BE2C (cell line): ENCODE measurements around the gene PLA2R1.
A peak's percentile ranks its signal among the peaks of the same experiment; 100 is the strongest.

Experiments
- DNase-seq: peaks from one replicate; pipeline ENCODE4 v3.0.0-alpha.2; 2020
- H3K27me3 ChIP-seq: fragments of 250-450 bp; sonication (Bioruptor Pico); 2 replicates; pipeline ENCODE4 v1.5.1; 2020; ENCODE audit warnings: mild to moderate bottlenecking
- H3K36me3 ChIP-seq: fragments of 250-450 bp; sonication (Bioruptor Pico); 2 replicates; pipeline ENCODE4 v1.5.1; 2020; ENCODE audit warnings: mild to moderate bottlenecking
- H3K4me1 ChIP-seq: fragments of 250-450 bp; sonication (Bioruptor Pico); 2 replicates; pipeline ENCODE4 v1.5.1; 2020
- H3K4me3 ChIP-seq: 2 replicates; pipeline ENCODE4 v1.5.1; 2011; ENCODE audit warnings: low read depth, low read length
- H3K9me3 ChIP-seq: fragments of 250-450 bp; sonication (Bioruptor Pico); 2 replicates; pipeline ENCODE4 v1.5.1; 2020
- TF ChIP-seq, protein P1 (sequence below): IDR thresholded peaks from 2 replicates; pipeline ENCODE4 v1.5.1; 2012; ENCODE audit warnings: mild to moderate bottlenecking, low read depth, low read length

The PLA2R1 gene

DNA sequence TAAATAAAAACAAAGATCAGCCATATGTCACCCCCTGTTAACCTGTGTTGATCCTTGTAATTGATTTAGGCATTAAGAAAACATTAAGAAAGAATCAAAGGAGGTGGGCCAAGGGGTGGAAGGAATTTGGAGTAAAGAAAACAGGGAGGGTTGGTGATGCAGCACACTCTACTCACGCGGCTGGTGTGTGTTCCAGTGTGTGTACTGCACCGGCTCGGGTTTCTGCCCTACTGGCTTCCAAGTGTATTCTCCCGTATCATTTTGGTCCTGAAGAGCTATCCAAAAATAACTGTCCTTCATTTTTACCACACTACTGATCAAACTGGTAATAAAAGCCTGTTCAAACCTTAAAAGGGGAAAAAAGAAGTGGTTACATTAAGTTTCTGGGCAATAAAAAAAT is 56.9 kb downstream of the PLA2R1 start:
- H3K27me3 ChIP-seq = peaks cover 3% of the 10 kb centered on the region
- no peaks in the 10 kb centered on the region for H3K9me3 ChIP-seq
- H3K4me1 ChIP-seq = no peaks in the 10 kb centered on the region
- no peak for DNase-seq
- H3K36me3 ChIP-seq = no peaks in the 10 kb centered on the region
- no peak overlapping the region for H3K4me3 ChIP-seq
- TF ChIP-seq, protein P1, sequence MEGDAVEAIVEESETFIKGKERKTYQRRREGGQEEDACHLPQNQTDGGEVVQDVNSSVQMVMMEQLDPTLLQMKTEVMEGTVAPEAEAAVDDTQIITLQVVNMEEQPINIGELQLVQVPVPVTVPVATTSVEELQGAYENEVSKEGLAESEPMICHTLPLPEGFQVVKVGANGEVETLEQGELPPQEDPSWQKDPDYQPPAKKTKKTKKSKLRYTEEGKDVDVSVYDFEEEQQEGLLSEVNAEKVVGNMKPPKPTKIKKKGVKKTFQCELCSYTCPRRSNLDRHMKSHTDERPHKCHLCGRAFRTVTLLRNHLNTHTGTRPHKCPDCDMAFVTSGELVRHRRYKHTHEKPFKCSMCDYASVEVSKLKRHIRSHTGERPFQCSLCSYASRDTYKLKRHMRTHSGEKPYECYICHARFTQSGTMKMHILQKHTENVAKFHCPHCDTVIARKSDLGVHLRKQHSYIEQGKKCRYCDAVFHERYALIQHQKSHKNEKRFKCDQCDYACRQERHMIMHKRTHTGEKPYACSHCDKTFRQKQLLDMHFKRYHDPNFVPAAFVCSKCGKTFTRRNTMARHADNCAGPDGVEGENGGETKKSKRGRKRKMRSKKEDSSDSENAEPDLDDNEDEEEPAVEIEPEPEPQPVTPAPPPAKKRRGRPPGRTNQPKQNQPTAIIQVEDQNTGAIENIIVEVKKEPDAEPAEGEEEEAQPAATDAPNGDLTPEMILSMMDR = no peak

DNA sequence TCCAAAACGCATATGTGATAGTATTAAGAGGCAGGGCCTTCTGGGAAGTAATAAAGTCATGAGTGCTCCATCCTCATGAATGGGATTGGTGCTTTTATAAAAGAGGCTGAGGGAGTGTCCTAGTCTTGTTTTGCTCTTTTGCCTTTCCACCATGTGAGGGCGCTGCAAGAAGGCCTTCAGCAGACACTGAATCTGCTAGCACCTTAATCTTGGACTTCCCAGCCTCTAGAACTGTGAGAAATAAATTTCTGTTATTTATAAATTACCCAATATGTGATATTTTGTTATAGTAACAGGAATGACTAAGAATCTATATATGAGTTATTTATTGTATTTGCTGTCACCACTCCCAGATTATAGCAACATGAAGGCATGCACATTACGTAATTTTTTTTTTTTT is 63.5 kb downstream of the PLA2R1 start:
- Histone ChIP-seq H3K9me3 (no peaks in the 10 kb centered on the region), H3K4me1 (no peaks in the 10 kb centered on the region), H3K27me3 (no peaks in the 10 kb centered on the region), H3K36me3 (no peaks in the 10 kb centered on the region), H3K4me3 (no peak overlapping the region)
- DNase-seq = no peak
- TF ChIP-seq, protein P1 = peak; percentile 23

DNA sequence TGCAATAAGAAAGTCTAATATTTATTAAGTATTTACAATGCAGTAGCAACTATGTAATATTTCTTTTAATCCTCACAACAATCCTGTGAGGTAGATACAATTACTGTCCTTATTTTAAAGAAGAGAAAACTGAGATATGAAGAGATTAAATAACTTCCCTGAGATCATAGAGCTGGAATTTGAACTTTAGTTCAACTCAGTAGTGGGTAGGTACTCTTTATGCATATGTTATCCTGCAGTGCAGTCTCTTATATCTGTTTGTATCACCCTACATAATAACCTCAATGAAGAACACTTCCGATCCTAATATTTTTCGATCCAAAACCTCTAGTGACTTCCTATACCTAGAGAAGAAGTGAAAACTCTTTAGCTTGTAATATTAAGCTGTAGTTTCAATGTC is 64.2 kb downstream of the PLA2R1 start:
- H3K9me3 ChIP-seq = no peaks in the 10 kb centered on the region
- no peak for DNase-seq
- no peaks in the 10 kb centered on the region for H3K4me1 ChIP-seq
- H3K27me3 ChIP-seq = no peaks in the 10 kb centered on the region
- no peaks in the 10 kb centered on the region for H3K36me3 ChIP-seq
- TF ChIP-seq, protein P1 = no peak
- H3K4me3 ChIP-seq = no peak overlapping the region

DNA sequence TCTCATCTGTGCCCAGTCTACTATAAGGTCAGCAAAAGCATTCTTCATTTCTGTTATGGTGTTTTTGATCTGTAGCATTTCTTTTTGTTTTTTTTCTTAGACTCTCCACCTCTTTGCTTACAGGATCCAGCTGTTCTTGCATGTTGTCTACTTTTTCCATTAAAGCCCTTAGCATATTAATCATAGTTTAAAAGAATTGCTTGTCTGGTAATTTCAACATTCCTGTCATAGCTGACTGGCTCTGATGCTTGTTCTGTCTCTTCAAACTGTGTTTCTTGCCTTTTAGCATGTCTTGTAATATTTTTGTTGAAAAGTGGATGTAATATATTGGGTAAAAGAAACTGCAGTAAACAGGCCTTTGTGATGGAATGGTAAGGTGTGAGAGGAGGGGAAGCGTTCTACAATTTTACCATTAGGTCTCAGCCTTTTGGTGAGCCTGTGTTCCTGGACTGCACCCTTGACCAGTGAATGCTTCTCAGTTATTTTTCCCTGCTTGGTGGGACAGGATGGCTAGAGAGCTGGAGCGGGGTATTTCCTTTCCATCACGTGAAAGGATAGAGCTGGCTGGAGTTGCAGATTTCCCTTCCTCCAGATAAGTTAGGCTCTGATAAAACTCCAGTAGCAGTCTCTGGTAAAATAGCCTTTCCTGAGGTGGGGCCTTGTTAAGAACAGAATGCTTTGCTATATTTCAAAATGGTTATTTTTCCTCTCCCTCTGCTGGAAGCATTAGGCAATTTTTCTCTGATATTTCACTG is 65.4 kb downstream of the PLA2R1 start:
- H3K9me3 ChIP-seq = no peaks in the 10 kb centered on the region
- H3K4me3 ChIP-seq = no peak overlapping the region
- DNase-seq = no peak
- H3K4me1 ChIP-seq = no peaks in the 10 kb centered on the region
- H3K27me3 ChIP-seq = no peaks in the 10 kb centered on the region
- no peaks in the 10 kb centered on the region for H3K36me3 ChIP-seq
- TF ChIP-seq, protein P1 = no peak

DNA sequence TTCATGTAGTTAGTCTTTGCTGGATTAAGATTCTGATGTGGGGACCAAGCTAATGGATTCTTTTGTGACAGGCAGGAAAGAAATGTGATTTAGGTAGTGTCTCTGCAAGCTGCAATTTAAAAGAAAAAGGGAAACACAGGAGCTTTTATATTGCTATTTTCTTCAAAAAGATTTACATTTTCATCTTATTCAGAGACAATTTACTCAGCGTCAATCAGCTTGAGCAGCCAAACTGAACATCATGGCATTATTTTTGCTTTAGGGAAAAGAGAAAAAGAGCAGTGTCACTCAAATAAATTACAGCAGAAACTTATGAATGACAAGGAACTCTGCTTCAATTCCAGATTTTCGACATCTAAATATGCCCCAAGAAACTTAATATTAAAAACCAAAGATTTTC is 67.4 kb downstream of the PLA2R1 start:
- Histone ChIP-seq H3K4me1 (no peaks in the 10 kb centered on the region), H3K36me3 (no peaks in the 10 kb centered on the region), H3K4me3 (no peak overlapping the region), H3K9me3 (no peaks in the 10 kb centered on the region), H3K27me3 (no peaks in the 10 kb centered on the region)
- DNase-seq = no peak
- TF ChIP-seq, protein P1 = no peak

DNA sequence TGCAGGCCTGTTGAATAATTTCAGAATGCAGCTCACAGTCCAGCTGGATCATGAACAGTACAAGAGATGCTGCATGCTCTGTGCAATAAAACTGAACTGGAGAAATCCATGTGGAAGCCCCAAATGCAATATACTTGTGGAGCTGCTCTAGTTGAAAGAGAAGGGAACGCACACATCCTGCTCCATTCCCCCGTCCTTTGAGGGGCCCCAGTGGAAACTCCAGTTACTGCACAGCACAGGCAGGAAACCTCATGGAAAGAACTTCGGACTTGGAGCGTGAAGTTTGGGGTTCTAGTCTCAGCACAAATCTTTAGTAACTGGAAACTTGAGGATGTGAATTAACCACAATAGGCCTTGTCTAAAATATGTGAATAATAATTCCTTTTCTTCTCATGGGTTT is 73.2 kb downstream of the PLA2R1 start:
- DNase-seq = no peak
- Histone ChIP-seq H3K27me3 (no peaks in the 10 kb centered on the region; the same call in 1 of the 2 replicates), H3K4me3 (no peak overlapping the region), H3K36me3 (no peaks in the 10 kb centered on the region), H3K4me1 (no peaks in the 10 kb centered on the region), H3K9me3 (no peaks in the 10 kb centered on the region)
- TF ChIP-seq, protein P1 = no peak
